ENCODE measurements around the gene SERINC5.

SERINC5 gene

DNA sequence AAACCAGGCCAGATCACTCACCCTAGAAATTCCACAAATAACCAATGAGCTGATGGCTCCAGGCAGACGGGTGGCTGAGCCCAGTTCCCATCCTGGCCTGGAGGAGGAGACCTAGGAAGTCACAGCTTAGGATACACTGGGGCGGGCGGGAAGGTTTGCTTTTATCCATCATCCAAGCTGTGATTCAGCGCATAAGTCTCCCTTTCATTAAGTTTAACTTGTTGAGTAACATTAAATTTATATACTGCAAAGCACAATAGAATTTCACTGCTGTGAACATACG, 165.0 kb downstream of the SERINC5 start:
- DNase-seq: no peak

GRCh38 chr5:80083101-80083890, 172.6 kb downstream of the SERINC5 start:
- DNase-seq: peak; percentile 67

- peak; percentile 20 for DNase-seq
These were observed 173.1 kb downstream of the SERINC5 start for GRCh38 chr5:80082731-80083100.

DNA sequence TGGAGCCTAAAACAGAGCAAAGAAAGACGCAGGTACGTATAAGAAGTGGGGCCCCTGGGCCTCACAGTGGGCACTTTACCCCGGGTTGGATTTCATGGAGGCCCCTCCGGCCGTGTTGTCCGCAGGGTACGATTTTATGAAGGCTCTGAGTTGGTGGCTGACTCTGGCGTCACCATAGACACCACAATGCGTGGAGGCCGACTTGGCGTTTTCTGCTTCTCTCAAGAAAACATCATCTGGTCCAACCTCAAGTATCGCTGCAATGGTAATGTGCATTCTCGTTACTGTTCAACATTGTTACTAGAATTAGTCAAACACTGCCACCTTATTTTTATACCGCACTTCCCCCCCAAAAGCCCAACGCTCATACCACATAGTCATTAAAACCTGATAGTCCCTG, 173.6 kb downstream of the SERINC5 start:
- no peak for DNase-seq

DNA sequence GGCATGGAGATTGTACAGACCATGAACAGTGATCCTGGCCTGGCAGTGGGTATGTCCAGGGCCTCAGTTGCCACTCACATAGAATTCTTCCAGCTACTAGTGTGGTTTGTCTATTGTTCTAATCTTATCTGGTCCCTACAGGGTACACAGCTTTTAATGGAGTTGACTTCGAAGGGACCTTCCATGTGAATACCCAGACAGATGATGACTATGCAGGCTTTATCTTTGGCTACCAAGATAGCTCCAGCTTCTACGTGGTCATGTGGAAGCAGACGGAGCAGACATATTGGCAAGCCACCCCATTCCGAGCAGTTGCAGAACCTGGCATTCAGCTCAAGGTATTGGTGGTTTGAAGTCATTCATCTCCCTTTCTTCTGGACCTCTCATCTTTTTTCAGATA, 176.9 kb downstream of the SERINC5 start:
- no peak for DNase-seq

- DNase-seq: no peak
These were observed 178.7 kb downstream of the SERINC5 start for GRCh38 chr5:80077051-80077714.

- no peak for DNase-seq
These were observed 179.5 kb downstream of the SERINC5 start for GRCh38 chr5:80076131-80077050.

- no peak for DNase-seq
These were observed 183.5 kb downstream of the SERINC5 start for GRCh38 chr5:80072103-80073073.

- DNase-seq: no peak
These were observed 184.3 kb downstream of the SERINC5 start for GRCh38 chr5:80071510-80072021.

GRCh38 chr5:80070338-80071056, 185.4 kb downstream of the SERINC5 start:
- no peak for DNase-seq

- no peak for DNase-seq
These were observed 185.9 kb downstream of the SERINC5 start for GRCh38 chr5:80069918-80070318.

- no peak for DNase-seq
These were observed 186.5 kb downstream of the SERINC5 start for GRCh38 chr5:80069251-80069800.

- no peak for DNase-seq
These were observed 187.1 kb downstream of the SERINC5 start for GRCh38 chr5:80068775-80069174.

DNA sequence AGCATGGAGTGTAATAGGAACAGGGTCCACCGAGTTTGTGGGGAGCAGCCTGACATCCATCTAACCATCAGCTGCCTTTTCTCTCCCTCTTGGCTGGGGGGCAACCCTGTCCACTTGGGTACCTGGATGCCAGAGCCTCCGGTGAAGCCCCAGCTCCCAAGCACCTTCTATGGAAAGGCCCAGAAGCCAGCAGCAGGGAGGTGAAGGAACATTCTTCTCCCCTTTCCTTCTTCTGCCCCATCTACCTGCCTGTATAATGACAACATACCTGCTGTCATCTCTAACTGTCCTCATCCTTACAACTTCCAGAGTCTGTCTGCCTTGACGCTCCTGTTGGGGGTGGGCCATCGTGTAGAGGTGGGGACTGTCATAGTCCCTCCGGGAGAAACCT, 187.6 kb downstream of the SERINC5 start:
- DNase-seq: no peak

DNA sequence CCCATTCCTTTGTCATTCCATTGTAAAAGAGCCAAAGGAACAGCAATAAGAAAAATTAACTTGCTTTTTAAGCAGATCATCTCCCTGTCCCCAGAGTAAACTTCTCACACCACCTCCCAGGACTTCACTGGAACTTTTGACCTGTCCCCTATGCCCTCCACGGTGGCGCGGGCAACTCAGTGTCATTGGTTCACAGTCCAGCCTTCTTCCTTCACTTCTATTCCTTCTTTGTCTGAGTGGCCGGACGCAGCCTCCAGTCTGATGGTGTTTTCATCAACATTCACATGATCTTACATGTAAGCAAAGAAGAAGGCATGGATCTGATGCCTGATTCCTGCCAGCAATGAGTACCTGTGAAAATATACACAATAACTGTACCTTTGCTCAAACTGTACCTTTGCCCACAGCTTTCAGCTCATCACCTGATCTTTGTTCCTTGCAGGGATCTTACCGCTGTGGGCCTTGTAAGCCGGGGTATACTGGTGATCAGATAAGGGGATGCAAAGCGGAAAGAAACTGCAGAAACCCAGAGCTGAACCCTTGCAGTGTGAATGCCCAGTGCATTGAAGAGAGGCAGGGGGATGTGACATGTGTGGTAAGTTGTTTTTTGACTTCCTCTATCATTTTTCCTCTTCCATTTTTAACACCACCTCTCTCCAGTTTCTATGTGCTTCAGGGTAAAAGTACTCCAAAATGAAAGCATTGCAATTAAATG, 188.2 kb downstream of the SERINC5 start:
- no peak for DNase-seq

- no peak for DNase-seq
These were observed 188.8 kb downstream of the SERINC5 start for GRCh38 chr5:80067016-80067415.

- no peak for DNase-seq
These were observed 191.7 kb downstream of the SERINC5 start for GRCh38 chr5:80064124-80064523.
